Hepatocyte (in vitro differentiated cells): Measurements from ENCODE around the gene HLA-DQB1. TPM values are rescaled to one million over a fixed set of nuclear protein-coding genes. Genes with fewer than 3 reads are reported as not detected.
A peak's percentile ranks its signal among the peaks of the same experiment; 100 is the strongest.

Experiments used
- DNase-seq: peaks from one replicate; pipeline ENCODE4 v3.0.0-alpha.2; 2016; ENCODE audit warnings: low spot score
- H2AFZ ChIP-seq: fragments of 200-600 bp; sonication (generic); 2 replicates; pipeline ENCODE4 v1.6.0; 2016; ENCODE audit warnings: antibody characterized with exemption, mild to moderate bottlenecking
- H3K27ac ChIP-seq: fragments of 200-600 bp; sonication (generic); 2 replicates; pipeline ENCODE4 v1.5.1; 2016; ENCODE audit warnings: mild to moderate bottlenecking
- H3K27me3 ChIP-seq: fragments of 200-600 bp; sonication (generic); 2 replicates; pipeline ENCODE4 v1.6.1; 2016
- H3K36me3 ChIP-seq: fragments of 200-600 bp; sonication (generic); replicated peaks from 2 replicates; pipeline ENCODE4 v1.5.1; 2016; ENCODE audit warnings: low read depth; ENCODE audit not compliant: insufficient read depth
- H3K4me1 ChIP-seq: fragments of 200-600 bp; sonication (generic); 2 replicates; pipeline ENCODE4 v1.5.1; 2016; ENCODE audit warnings: mild to moderate bottlenecking, moderate library complexity; ENCODE audit not compliant: insufficient read depth
- H3K4me2 ChIP-seq: fragments of 200-600 bp; sonication (generic); 2 replicates; pipeline ENCODE4 v1.6.0; 2016
- H3K4me3 ChIP-seq: fragments of 200-600 bp; sonication (generic); 2 replicates; pipeline ENCODE4 v1.5.1; 2016; ENCODE audit warnings: mild to moderate bottlenecking
- H3K79me2 ChIP-seq: fragments of 200-600 bp; sonication (generic); 2 replicates; pipeline ENCODE4 v1.6.0; 2017; ENCODE audit warnings: mild to moderate bottlenecking
- H3K9me2 ChIP-seq: fragments of 200-600 bp; sonication (generic); replicated peaks from 2 replicates; pipeline ENCODE4 v1.6.0; 2017; ENCODE audit warnings: mild to moderate bottlenecking; ENCODE audit not compliant: insufficient read depth
- H3K9me3 ChIP-seq: fragments of 200-600 bp; sonication (generic); 2 replicates; pipeline ENCODE4 v1.5.1; 2016; ENCODE audit warnings: low read depth, mild to moderate bottlenecking
- H4K20me1 ChIP-seq: fragments of 200-600 bp; sonication (generic); 2 replicates; pipeline ENCODE4 v1.6.0; 2016; ENCODE audit warnings: mild to moderate bottlenecking; ENCODE audit not compliant: insufficient read depth, poor library complexity, severe bottlenecking
- CTCF ChIP-seq: fragments of 200-600 bp; sonication (generic); IDR thresholded peaks from 2 replicates; pipeline ENCODE4 v1.5.1; 2016; ENCODE audit warnings: antibody characterized with exemption, mild to moderate bottlenecking; ENCODE audit not compliant: poor library complexity
- EZH2 ChIP-seq: fragments of 200-600 bp; sonication (generic); IDR thresholded peaks from 2 replicates; pipeline ENCODE4 v1.6.1; 2016; ENCODE audit warnings: antibody characterized with exemption, mild to moderate bottlenecking, borderline replicate concordance
- EZH2phosphoT487 ChIP-seq: fragments of 200-600 bp; sonication (generic); IDR thresholded peaks from one replicate; pipeline ENCODE4 v1.6.1; 2018; ENCODE audit warnings: antibody characterized with exemption, mild to moderate bottlenecking, low read depth, moderate library complexity; ENCODE audit not compliant: unreplicated experiment, severe bottlenecking
- WGBS: methylation state at CpG from one replicate; pipeline ENCODE4 v1.1.6; 2016; ENCODE audit warnings: low lambda C conversion rate; ENCODE audit errors: missing lambda C conversion rate; 5-methylcytosine and 5-hydroxymethylcytosine counted together
- polyA plus RNA-seq: library from polyadenylated mRNA; unstranded; fragments of >200 nt; fragmentation: Nextera tagmentation; extraction: Ambion mirVana; gene quantifications from 2 replicates; pipeline ENCODE4 v1.2.1, GENCODE V29; 2016
- total RNA-seq: library from RNA; depleted of rRNA; stranded (reverse); fragments of >200 nt; gene quantifications from 2 replicates; pipeline ENCODE4 v1.2.3, GENCODE V29; 2014

The HLA-DQB1 gene
- total and polyA plus RNA-seq, 2 experiments from 2014 or later: 12.0 to 15.2 TPM

- Histone ChIP-seq H3K9me3 (no peaks in the 10 kb centered on the region), H4K20me1 (no peaks in the 10 kb centered on the region), H3K27ac (no peak overlapping the region), H3K4me3 (no peak overlapping the region), H3K79me2 (no peaks in the 10 kb centered on the region), H3K4me1 (no peaks in the 10 kb centered on the region), H2AFZ (no peak overlapping the region), H3K36me3 (no peaks in the 10 kb centered on the region), H3K9me2 (no peaks in the 10 kb centered on the region), H3K4me2 (no peak overlapping the region), H3K27me3 (no peaks in the 10 kb centered on the region)
- DNase-seq: peak; percentile 46
- no peak for TF ChIP-seq CTCF
- TF ChIP-seq EZH2: no peak
- TF ChIP-seq EZH2phosphoT487: no peak
- 74% methylated on average over 3 of the region's 3 CpGs for WGBS
Measured at GRCh38 chr6:32627831-32628230, 38.6 kb downstream of the HLA-DQB1 start.

GRCh38 chr6:32627249-32627648 lies 39.2 kb downstream of the HLA-DQB1 start:
- no peak for TF ChIP-seq CTCF
- no peak for TF ChIP-seq EZH2phosphoT487
- no peak for TF ChIP-seq EZH2
- Histone ChIP-seq H3K36me3 (no peaks in the 10 kb centered on the region), H2AFZ (no peak overlapping the region), H3K27me3 (no peaks in the 10 kb centered on the region), H3K9me2 (no peaks in the 10 kb centered on the region), H3K9me3 (no peaks in the 10 kb centered on the region), H3K27ac (no peak overlapping the region), H3K4me3 (no peak overlapping the region), H3K4me1 (no peaks in the 10 kb centered on the region), H4K20me1 (no peaks in the 10 kb centered on the region), H3K79me2 (no peaks in the 10 kb centered on the region), H3K4me2 (no peak overlapping the region)
- 82% methylated on average over 3 of the region's 3 CpGs for WGBS
- no peak for DNase-seq

GRCh38 chr6:32625137-32625536 lies 41.3 kb downstream of the HLA-DQB1 start:
- Histone ChIP-seq H3K4me1 (no peaks in the 10 kb centered on the region), H3K79me2 (no peaks in the 10 kb centered on the region), H4K20me1 (no peaks in the 10 kb centered on the region), H3K36me3 (no peaks in the 10 kb centered on the region), H3K27me3 (no peaks in the 10 kb centered on the region), H2AFZ (no peak overlapping the region), H3K4me3 (no peak overlapping the region), H3K9me3 (no peaks in the 10 kb centered on the region), H3K9me2 (no peaks in the 10 kb centered on the region), H3K4me2 (no peak overlapping the region), H3K27ac (no peak overlapping the region)
- WGBS: 82% methylated on average over 5 of the region's 5 CpGs
- TF ChIP-seq EZH2phosphoT487: no peak
- no peak for TF ChIP-seq CTCF
- TF ChIP-seq EZH2: no peak
- DNase-seq: no peak

GRCh38 chr6:32624565-32624964 lies 41.9 kb downstream of the HLA-DQB1 start:
- no peaks in the 10 kb centered on the region for H3K9me3 ChIP-seq
- H3K4me3 ChIP-seq: no peak overlapping the region
- no peak overlapping the region for H2AFZ ChIP-seq
- DNase-seq: no peak
- H3K36me3 ChIP-seq: no peaks in the 10 kb centered on the region
- no peak overlapping the region for H3K4me2 ChIP-seq
- H3K27ac ChIP-seq: no peak overlapping the region
- TF ChIP-seq CTCF (no peak), EZH2 (no peak), EZH2phosphoT487 (no peak)
- no peaks in the 10 kb centered on the region for H3K9me2 ChIP-seq
- 75% methylated on average over 3 of the region's 3 CpGs for WGBS
- no peaks in the 10 kb centered on the region for H4K20me1 ChIP-seq
- no peaks in the 10 kb centered on the region for H3K79me2 ChIP-seq
- no peaks in the 10 kb centered on the region for H3K27me3 ChIP-seq
- H3K4me1 ChIP-seq: no peaks in the 10 kb centered on the region
